Parathyroid adenoma (tissue), 2 donors: ENCODE data around the gene ANKH.
A peak's percentile ranks its signal among the peaks of the same experiment; 100 is the strongest.

Experiments
- H2AFZ ChIP-seq: fragments of 300-600 bp; sonication (generic); one replicate; pipeline ENCODE4 v1.7.0; 2017; ENCODE audit warnings: antibody characterized with exemption, mild to moderate bottlenecking
- H3K27ac ChIP-seq: fragments of 300-600 bp; sonication (generic); one replicate; pipeline ENCODE4 v1.7.0; 2017
- H3K27me3 ChIP-seq: fragments of 300-600 bp; sonication (generic); one replicate; pipeline ENCODE4 v1.7.0; 2017; ENCODE audit warnings: low read length; ENCODE audit not compliant: control insufficient read depth, insufficient read depth
- H3K36me3 ChIP-seq: fragments of 300-600 bp; sonication (generic); one replicate; pipeline ENCODE4 v1.7.0; 2017; ENCODE audit warnings: low read length; ENCODE audit not compliant: control insufficient read depth, insufficient read depth
- H3K4me1 ChIP-seq: fragments of 300-600 bp; sonication (generic); one replicate; pipeline ENCODE4 v1.7.0; 2017; ENCODE audit warnings: control low read depth
- H3K4me2 ChIP-seq: fragments of 300-600 bp; sonication (generic); one replicate; pipeline ENCODE4 v1.7.0; 2017; ENCODE audit warnings: low read length
- H3K4me3 ChIP-seq: fragments of 300-600 bp; sonication (generic); one replicate; pipeline ENCODE4 v1.7.0; 2017; ENCODE audit warnings: low read depth, low read length
- H3K79me2 ChIP-seq: fragments of 300-600 bp; sonication (generic); one replicate; pipeline ENCODE4 v1.7.0; 2017; ENCODE audit warnings: control low read depth
- H3K9ac ChIP-seq: fragments of 300-600 bp; sonication (generic); one replicate; pipeline ENCODE4 v1.7.0; 2017; ENCODE audit warnings: mild to moderate bottlenecking
- H3K9me3 ChIP-seq: fragments of 300-600 bp; sonication (generic); one replicate; pipeline ENCODE4 v1.7.0; 2017; ENCODE audit warnings: low read length; ENCODE audit not compliant: control insufficient read depth
- CTCF ChIP-seq: fragments of 300-600 bp; sonication (generic); IDR thresholded peaks from one replicate; pipeline ENCODE4 v1.7.0; 2017; ENCODE audit warnings: antibody characterized with exemption, mild to moderate bottlenecking
- donor health status: primary hyperparathyroidism.

Gene ANKH

GRCh38 chr5:14908172-14908571 lies 36.6 kb upstream of the ANKH start:
- H2AFZ ChIP-seq = no peak overlapping the region
- H3K36me3 ChIP-seq = no peaks in the 10 kb centered on the region
- H3K9ac ChIP-seq = no peak overlapping the region
- H3K27me3 ChIP-seq = no peaks in the 10 kb centered on the region
- no peak overlapping the region for H3K4me2 ChIP-seq
- H3K4me1 ChIP-seq = no peaks in the 10 kb centered on the region
- no peak overlapping the region for H3K4me3 ChIP-seq
- H3K9me3 ChIP-seq = no peaks in the 10 kb centered on the region
- no peak for TF ChIP-seq CTCF
- no peak overlapping the region for H3K27ac ChIP-seq
- no peaks in the 10 kb centered on the region for H3K79me2 ChIP-seq

- Histone ChIP-seq H3K4me1 (peaks cover 2% of the 10 kb centered on the region), H3K27ac (no peak overlapping the region), H3K27me3 (no peaks in the 10 kb centered on the region), H2AFZ (no peak overlapping the region), H3K79me2 (no peaks in the 10 kb centered on the region), H3K4me2 (no peak overlapping the region), H3K4me3 (no peak overlapping the region), H3K9ac (no peak overlapping the region), H3K36me3 (no peaks in the 10 kb centered on the region), H3K9me3 (no peaks in the 10 kb centered on the region)
- no peak for TF ChIP-seq CTCF
These were observed 35.0 kb upstream of the ANKH start for GRCh38 chr5:14906628-14907027.

GRCh38 chr5:14902826-14903560 lies 31.4 kb upstream of the ANKH start:
- no peak overlapping the region for H3K4me2 ChIP-seq
- H3K4me1 ChIP-seq = peaks cover 6% of the 10 kb centered on the region
- no peaks in the 10 kb centered on the region for H3K9me3 ChIP-seq
- H3K4me3 ChIP-seq = no peak overlapping the region
- TF ChIP-seq CTCF = no peak
- no peak overlapping the region for H2AFZ ChIP-seq
- no peak overlapping the region for H3K9ac ChIP-seq
- H3K79me2 ChIP-seq = no peaks in the 10 kb centered on the region
- no peaks in the 10 kb centered on the region for H3K36me3 ChIP-seq
- H3K27ac ChIP-seq = no peak overlapping the region
- no peaks in the 10 kb centered on the region for H3K27me3 ChIP-seq

DNA sequence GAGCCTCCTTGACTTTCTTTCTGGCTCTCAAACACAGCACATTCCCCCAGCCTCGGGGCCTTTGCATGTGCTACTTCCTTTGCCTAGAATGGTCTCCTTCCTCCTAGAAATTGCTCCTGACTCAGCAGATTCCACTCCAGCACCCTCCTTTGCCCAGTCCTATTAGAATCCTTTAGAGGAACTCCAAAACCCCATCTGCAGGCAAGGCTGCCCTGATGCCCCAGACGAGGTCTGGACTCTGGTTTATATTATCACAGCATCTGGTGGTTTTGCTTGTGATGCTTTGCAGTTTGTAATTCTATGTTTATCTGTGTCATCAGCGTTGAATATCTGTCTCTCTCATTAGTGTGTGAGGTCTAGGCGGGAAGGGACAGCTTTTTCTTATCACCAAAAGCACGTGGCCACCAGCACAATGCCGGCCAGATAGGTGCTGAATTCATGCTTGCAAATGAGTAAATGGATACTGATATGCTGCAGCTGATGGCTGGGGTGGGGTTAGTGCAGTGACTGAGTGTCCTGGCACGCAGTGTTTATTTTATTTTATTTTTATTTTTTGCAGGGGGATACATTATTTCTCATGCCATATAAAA lies 30.0 kb upstream of the ANKH start:
- Histone ChIP-seq H2AFZ (peak overlapping the region; percentile 34), H3K4me3 (no peak overlapping the region), H3K27me3 (no peaks in the 10 kb centered on the region), H3K79me2 (no peaks in the 10 kb centered on the region), H3K4me2 (no peak overlapping the region), H3K9me3 (no peaks in the 10 kb centered on the region), H3K27ac (no peak overlapping the region), H3K36me3 (no peaks in the 10 kb centered on the region), H3K9ac (no peak overlapping the region), H3K4me1 (peaks cover 6% of the 10 kb centered on the region)
- no peak for TF ChIP-seq CTCF
